HCT116 (cell line): ENCODE measurements around the gene MEF2D.

Source experiments
- CTCF ChIP-seq, 3 experiments: fragments of 200-600 bp in 1 of 3; sonication (generic) in 1 of 3; IDR thresholded peaks in 2 of 3; conservative IDR thresholded peaks in 1 of 3; 2 replicates each; pipeline ENCODE4 v1.5.1; 2012 to 2017; ENCODE audit warnings: low read depth in 2 of 3, low read length in 2 of 3, antibody characterized with exemption in 1 of 3, borderline replicate concordance in 1 of 3, control low read depth in 1 of 3, mild to moderate bottlenecking in 1 of 3, mixed read lengths in 1 of 3, mixed run types in 1 of 3, moderate library complexity in 1 of 3; ENCODE audit not compliant: insufficient read depth in 1 of 3
- YY1 ChIP-seq: IDR thresholded peaks from 2 replicates; pipeline ENCODE4 v1.6.1; 2011; ENCODE audit warnings: low read length, low read depth, moderate library complexity, mild to moderate bottlenecking; ENCODE audit not compliant: insufficient replicate concordance; ENCODE audit errors: extremely low read depth

DNA sequence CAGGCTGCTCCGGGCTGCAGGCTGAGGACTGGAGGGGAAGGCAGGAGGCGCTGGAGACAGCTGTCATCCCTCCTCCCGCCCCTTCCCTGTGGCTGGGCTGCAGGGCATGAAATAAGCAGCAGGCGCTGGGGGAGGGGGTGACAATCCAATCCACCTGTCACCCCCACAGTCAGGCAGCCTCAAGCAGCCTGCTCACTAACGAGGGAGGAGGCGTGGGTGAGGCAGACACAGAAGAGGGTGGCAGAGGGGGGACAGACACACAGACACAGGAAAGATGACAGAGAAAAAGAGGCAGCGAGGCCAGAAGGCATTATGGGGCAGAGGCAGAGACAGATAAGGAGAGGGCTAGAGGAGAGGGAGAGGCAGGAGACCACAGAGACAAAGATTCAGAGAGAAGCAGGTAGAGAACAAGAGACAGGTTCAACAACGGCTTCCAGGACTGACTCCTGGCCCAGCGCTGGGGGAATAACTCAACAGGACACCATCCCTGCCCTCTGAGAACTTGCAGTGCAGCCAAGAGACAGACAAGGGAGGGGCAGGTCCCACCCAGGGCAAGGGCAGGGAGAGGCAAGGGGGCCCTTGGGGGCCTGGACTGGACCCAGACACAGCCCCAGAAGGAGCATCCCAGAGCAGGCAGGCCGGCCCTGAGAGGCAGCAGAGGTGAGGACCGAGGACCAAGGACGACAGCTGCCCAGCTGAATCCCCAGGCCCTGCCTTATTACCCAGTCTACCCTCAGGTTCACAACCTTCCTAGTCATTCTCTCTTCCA lies 11.2 kb downstream of the MEF2D start:
- no peak for TF ChIP-seq YY1
- no peak for TF ChIP-seq CTCF (IDR thresholded peaks at IDR 0.05 in 2 of 3, conservative IDR thresholded peaks at IDR 0.05 in 1 of 3; ENCODE audit: borderline replicate concordance in 1 of 3, insufficient read depth in 1 of 3, low read depth in 2 of 3, low read length in 2 of 3)
